H9 (cell line): ENCODE measurements around the gene YEATS4. TPM values are rescaled to one million over a fixed set of nuclear protein-coding genes. Genes with fewer than 3 reads are reported as not detected.

Experiments used
- DNase-seq: peaks from one replicate; pipeline ENCODE4 v3.0.0-alpha.2; 2017
- H2AFZ ChIP-seq: one replicate; pipeline ENCODE4 v1.6.1; 2013; ENCODE audit warnings: mild to moderate bottlenecking, low read length, control low read depth, moderate library complexity
- H2AK5ac ChIP-seq: 2 replicates; pipeline ENCODE4 v1.6.1; 2013; ENCODE audit warnings: low read length, control low read depth, mixed read lengths; ENCODE audit not compliant: insufficient read length
- H2BK120ac ChIP-seq: one replicate; pipeline ENCODE4 v1.6.1; 2013; ENCODE audit warnings: low read depth, mild to moderate bottlenecking, low read length, control low read depth, inconsistent platforms; ENCODE audit not compliant: poor library complexity, severe bottlenecking
- H2BK12ac ChIP-seq: 2 replicates; pipeline ENCODE4 v1.6.1; 2013; ENCODE audit warnings: low read length, control low read depth, mixed read lengths, low read depth; ENCODE audit not compliant: insufficient read length
- H2BK15ac ChIP-seq: 2 replicates; pipeline ENCODE4 v1.6.1; 2013; ENCODE audit warnings: low read depth, low read length, control low read depth
- H2BK20ac ChIP-seq: one replicate; pipeline ENCODE4 v1.6.1; 2013; ENCODE audit warnings: low read depth, mild to moderate bottlenecking, low read length, control low read depth, inconsistent platforms; ENCODE audit not compliant: poor library complexity, severe bottlenecking
- H2BK5ac ChIP-seq: 2 replicates; pipeline ENCODE4 v1.6.1; 2013; ENCODE audit warnings: low read length, control low read depth, mixed read lengths; ENCODE audit not compliant: insufficient read length
- H3K14ac ChIP-seq: 2 replicates; pipeline ENCODE4 v1.6.1; 2013; ENCODE audit warnings: low read length, control low read depth; ENCODE audit not compliant: insufficient read depth
- H3K18ac ChIP-seq: 2 replicates; pipeline ENCODE4 v1.6.1; 2013; ENCODE audit warnings: low read depth, mild to moderate bottlenecking, mixed read lengths, low read length, control low read depth; ENCODE audit not compliant: insufficient read length
- H3K23ac ChIP-seq: 2 replicates; pipeline ENCODE4 v1.6.1; 2013; ENCODE audit warnings: low read length, control low read depth, mixed read lengths, low read depth; ENCODE audit not compliant: insufficient read length
- H3K23me2 ChIP-seq: 2 replicates; pipeline ENCODE4 v1.6.1; 2013; ENCODE audit warnings: low read depth, mild to moderate bottlenecking, mixed read lengths, low read length, control low read depth; ENCODE audit not compliant: insufficient read length, poor library complexity, severe bottlenecking
- H3K27ac ChIP-seq: 2 replicates; pipeline ENCODE4 v1.5.1; 2013; ENCODE audit warnings: low read length, control low read depth, mixed read lengths, low read depth; ENCODE audit not compliant: insufficient read length
- H3K27me3 ChIP-seq: 2 replicates; pipeline ENCODE4 v1.6.1; 2013; ENCODE audit warnings: low read length, control low read depth, inconsistent platforms; ENCODE audit not compliant: insufficient read depth
- H3K4ac ChIP-seq: 2 replicates; pipeline ENCODE4 v1.6.1; 2013; ENCODE audit warnings: low read depth, mild to moderate bottlenecking, control low read depth, inconsistent platforms, low read length, moderate library complexity
- H3K4me1 ChIP-seq: 2 replicates; pipeline ENCODE4 v1.6.1; 2013; ENCODE audit warnings: low read length, control low read depth, inconsistent platforms; ENCODE audit not compliant: insufficient read depth
- H3K4me2 ChIP-seq: 2 replicates; pipeline ENCODE4 v1.6.1; 2013; ENCODE audit warnings: low read length, control low read depth, mixed read lengths; ENCODE audit not compliant: insufficient read length, insufficient read depth
- H3K56ac ChIP-seq: 2 replicates; pipeline ENCODE4 v1.6.1; 2013; ENCODE audit warnings: low read depth, mild to moderate bottlenecking, mixed read lengths, low read length, control low read depth; ENCODE audit not compliant: insufficient read length
- H3K79me1 ChIP-seq: 2 replicates; pipeline ENCODE4 v1.6.1; 2013; ENCODE audit warnings: low read depth, mild to moderate bottlenecking, moderate library complexity, low read length, control low read depth, inconsistent platforms; ENCODE audit not compliant: insufficient read depth, poor library complexity, severe bottlenecking
- H3K79me2 ChIP-seq: 2 replicates; pipeline ENCODE4 v1.6.1; 2013; ENCODE audit warnings: low read length, control low read depth, inconsistent platforms; ENCODE audit not compliant: insufficient read depth
- H3K9ac ChIP-seq: 2 replicates; pipeline ENCODE4 v1.6.1; 2013; ENCODE audit warnings: low read length, control low read depth, mixed read lengths; ENCODE audit not compliant: insufficient read length; ENCODE audit errors: extremely low read depth
- H3K9me3 ChIP-seq: one replicate; pipeline ENCODE4 v1.6.1; 2013; ENCODE audit warnings: low read depth, low read length, inconsistent platforms; ENCODE audit not compliant: control insufficient read depth
- H3T11ph ChIP-seq: one replicate; pipeline ENCODE4 v1.6.1; 2013; ENCODE audit warnings: mild to moderate bottlenecking, low read length, control low read depth, inconsistent platforms
- H4K20me1 ChIP-seq: one replicate; pipeline ENCODE4 v1.6.1; 2013; ENCODE audit not compliant: control insufficient read depth, insufficient read length, insufficient read depth
- H4K5ac ChIP-seq: 2 replicates; pipeline ENCODE4 v1.6.1; 2013; ENCODE audit warnings: low read depth, mild to moderate bottlenecking, mixed read lengths, low read length, control low read depth; ENCODE audit not compliant: insufficient read length
- H4K8ac ChIP-seq: replicated peaks from 2 replicates; pipeline ENCODE4 v1.6.1; 2013; ENCODE audit warnings: low read length, control low read depth, mixed read lengths, low read depth; ENCODE audit not compliant: insufficient read length
- H4K91ac ChIP-seq: 2 replicates; pipeline ENCODE4 v1.6.1; 2013; ENCODE audit warnings: low read depth, mild to moderate bottlenecking, moderate library complexity, mixed read lengths, low read length, control low read depth; ENCODE audit not compliant: insufficient read length
- H3K27ac Mint-ChIP-seq, 3 experiments: 2 replicates in 2 of 3; 3 replicates in 1 of 3; pipeline ENCODE4 v1.8.0; 2020 to 2021; ENCODE audit warnings: mixed read lengths in 3 of 3, mild to moderate bottlenecking in 1 of 3, moderate library complexity in 1 of 3
- H3K27me3 Mint-ChIP-seq: 2 replicates; pipeline ENCODE4 v1.8.0; 2021; ENCODE audit warnings: low read depth, mild to moderate bottlenecking, moderate library complexity, mixed read lengths
- H3K36me3 Mint-ChIP-seq, 3 experiments: 2 replicates in 2 of 3; 3 replicates in 1 of 3; pipeline ENCODE4 v1.8.0; 2020 to 2021; ENCODE audit warnings: low read depth in 3 of 3, mixed read lengths in 3 of 3; ENCODE audit not compliant: insufficient read depth in 1 of 3
- H3K4me1 Mint-ChIP-seq, 2 experiments: 2 replicates each; pipeline ENCODE4 v1.8.0; 2020; ENCODE audit warnings: mixed read lengths in 2 of 2
- H3K4me3 Mint-ChIP-seq, 2 experiments: 2 replicates in 1 of 2; 3 replicates in 1 of 2; pipeline ENCODE4 v1.8.0; 2020 to 2021; ENCODE audit warnings: mild to moderate bottlenecking in 2 of 2, mixed read lengths in 2 of 2, moderate library complexity in 1 of 2
- H3K9me3 Mint-ChIP-seq, 2 experiments: 2 replicates in 1 of 2; 3 replicates in 1 of 2; pipeline ENCODE4 v1.8.0; 2020; ENCODE audit warnings: mild to moderate bottlenecking in 2 of 2, mixed read lengths in 2 of 2, moderate library complexity in 1 of 2
- WGBS: extraction: QIAGEN DNeasy Blood & Tissue Kit; methylation state at CpG from one replicate; pipeline ENCODE4 v1.1.7; 2013; ENCODE audit warnings: missing lambda C conversion rate, low lambda C conversion rate, mixed read lengths; ENCODE audit not compliant: insufficient read length; ENCODE audit errors: extremely low coverage; 5-methylcytosine and 5-hydroxymethylcytosine counted together
- total RNA-seq: library from RNA; stranded (reverse); gene quantifications from 2 replicates; pipeline ENCODE4 v1.2.1, GENCODE V29; 2021
- TF ChIP-seq, protein P1 (sequence below): fragments of 200-600 bp; sonication (generic); conservative IDR thresholded peaks from 3 replicates; pipeline ENCODE4 v1.8.0; 2021; ENCODE audit warnings: antibody characterized with exemption, mild to moderate bottlenecking

The YEATS4 gene
- total RNA-seq, 1 experiment from 2014 or later, result 35.6 TPM

DNA sequence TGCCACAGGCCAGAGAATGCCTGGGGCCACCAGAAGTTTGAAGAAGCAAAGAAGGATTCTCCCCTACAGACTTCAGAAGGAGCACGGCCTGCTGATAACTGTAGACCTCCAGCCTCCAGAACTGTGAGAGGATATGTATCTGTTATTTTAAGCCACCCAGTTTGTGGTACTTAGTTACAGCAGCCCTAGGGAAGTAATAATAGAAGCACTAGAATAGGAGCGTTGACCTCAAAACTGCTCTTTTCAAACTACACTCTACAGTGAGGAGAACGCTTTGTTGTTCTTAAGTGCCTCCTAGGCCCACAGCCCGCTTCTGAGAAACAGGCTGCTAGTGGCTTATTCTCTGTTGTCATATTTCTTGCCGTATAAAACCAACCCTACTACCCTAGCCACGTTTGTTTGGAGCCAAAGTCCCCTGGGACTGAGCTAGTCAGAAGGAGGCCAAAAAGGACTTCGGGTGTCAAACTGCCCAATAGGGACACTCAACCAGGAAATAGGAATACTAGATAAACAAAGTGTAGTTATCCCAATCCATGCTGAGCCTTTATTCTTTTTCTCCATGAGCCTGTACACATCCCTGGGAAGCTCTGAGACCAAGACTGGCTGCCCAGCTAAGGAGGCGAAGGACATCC is 72.2 kb downstream of the YEATS4 start:
- no peak overlapping the region for H2BK20ac ChIP-seq
- H3K4ac ChIP-seq, result no peak overlapping the region
- no peaks in the 10 kb centered on the region for H3K23me2 ChIP-seq
- H4K20me1 ChIP-seq, result peaks cover 2% of the 10 kb centered on the region
- Mint-ChIP-seq H3K27me3 (no peaks in the 10 kb centered on the region), H3K27ac (peak overlapping the region in 1 of 3 experiments; percentile 7; a peak in 1 of 7 replicates), H3K9me3 (no peaks in the 10 kb centered on the region; a peak in 1 of 5 replicates), H3K4me3 (no peak overlapping the region), H3K36me3 (no peaks in the 10 kb centered on the region; a peak in 1 of 7 replicates), H3K4me1 (peaks cover 0 to 7% of the 10 kb centered on the region in 2 experiments; a peak in 2 of 4 replicates)
- no peaks in the 10 kb centered on the region for H3K79me2 ChIP-seq
- no peak overlapping the region for H3K4me2 ChIP-seq
- no peak overlapping the region for H4K91ac ChIP-seq
- H2BK12ac ChIP-seq, result no peak overlapping the region
- H3K27me3 ChIP-seq, result no peaks in the 10 kb centered on the region
- no peak for DNase-seq
- no peak overlapping the region for H3K14ac ChIP-seq
- no peak overlapping the region for H4K5ac ChIP-seq
- H3K9me3 ChIP-seq, result no peaks in the 10 kb centered on the region
- no peak overlapping the region for H2AFZ ChIP-seq
- no peak overlapping the region for H2AK5ac ChIP-seq
- no peak overlapping the region for H3K56ac ChIP-seq
- H4K8ac ChIP-seq, result no peak overlapping the region
- H3K18ac ChIP-seq, result no peak overlapping the region
- no peak overlapping the region for H2BK120ac ChIP-seq
- no peak overlapping the region for H3K9ac ChIP-seq
- no peaks in the 10 kb centered on the region for H3K79me1 ChIP-seq
- H3K4me1 ChIP-seq, result no peaks in the 10 kb centered on the region
- no peak overlapping the region for H3K27ac ChIP-seq
- no CpG with 5 or more reads among the region's 8 CpGs for WGBS
- TF ChIP-seq, protein P1, sequence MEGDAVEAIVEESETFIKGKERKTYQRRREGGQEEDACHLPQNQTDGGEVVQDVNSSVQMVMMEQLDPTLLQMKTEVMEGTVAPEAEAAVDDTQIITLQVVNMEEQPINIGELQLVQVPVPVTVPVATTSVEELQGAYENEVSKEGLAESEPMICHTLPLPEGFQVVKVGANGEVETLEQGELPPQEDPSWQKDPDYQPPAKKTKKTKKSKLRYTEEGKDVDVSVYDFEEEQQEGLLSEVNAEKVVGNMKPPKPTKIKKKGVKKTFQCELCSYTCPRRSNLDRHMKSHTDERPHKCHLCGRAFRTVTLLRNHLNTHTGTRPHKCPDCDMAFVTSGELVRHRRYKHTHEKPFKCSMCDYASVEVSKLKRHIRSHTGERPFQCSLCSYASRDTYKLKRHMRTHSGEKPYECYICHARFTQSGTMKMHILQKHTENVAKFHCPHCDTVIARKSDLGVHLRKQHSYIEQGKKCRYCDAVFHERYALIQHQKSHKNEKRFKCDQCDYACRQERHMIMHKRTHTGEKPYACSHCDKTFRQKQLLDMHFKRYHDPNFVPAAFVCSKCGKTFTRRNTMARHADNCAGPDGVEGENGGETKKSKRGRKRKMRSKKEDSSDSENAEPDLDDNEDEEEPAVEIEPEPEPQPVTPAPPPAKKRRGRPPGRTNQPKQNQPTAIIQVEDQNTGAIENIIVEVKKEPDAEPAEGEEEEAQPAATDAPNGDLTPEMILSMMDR, result no peak
- H2BK5ac ChIP-seq, result no peak overlapping the region
- H3K23ac ChIP-seq, result no peak overlapping the region
- no peak overlapping the region for H3T11ph ChIP-seq
- no peak overlapping the region for H2BK15ac ChIP-seq
